Putamen (tissue), 1 donor: ENCODE measurements around the gene ATP2C2.
"Not testable (repeated sequence)": the region's sequence is repeated elsewhere in the genome, so short reads cannot be mapped to it uniquely, and the experiment has no call there.

Source experiments
- DNase-seq: peaks from one replicate; pipeline ENCODE4 v3.0.0-alpha.2; 2016; ENCODE audit warnings: low spot score

Gene ATP2C2

DNA sequence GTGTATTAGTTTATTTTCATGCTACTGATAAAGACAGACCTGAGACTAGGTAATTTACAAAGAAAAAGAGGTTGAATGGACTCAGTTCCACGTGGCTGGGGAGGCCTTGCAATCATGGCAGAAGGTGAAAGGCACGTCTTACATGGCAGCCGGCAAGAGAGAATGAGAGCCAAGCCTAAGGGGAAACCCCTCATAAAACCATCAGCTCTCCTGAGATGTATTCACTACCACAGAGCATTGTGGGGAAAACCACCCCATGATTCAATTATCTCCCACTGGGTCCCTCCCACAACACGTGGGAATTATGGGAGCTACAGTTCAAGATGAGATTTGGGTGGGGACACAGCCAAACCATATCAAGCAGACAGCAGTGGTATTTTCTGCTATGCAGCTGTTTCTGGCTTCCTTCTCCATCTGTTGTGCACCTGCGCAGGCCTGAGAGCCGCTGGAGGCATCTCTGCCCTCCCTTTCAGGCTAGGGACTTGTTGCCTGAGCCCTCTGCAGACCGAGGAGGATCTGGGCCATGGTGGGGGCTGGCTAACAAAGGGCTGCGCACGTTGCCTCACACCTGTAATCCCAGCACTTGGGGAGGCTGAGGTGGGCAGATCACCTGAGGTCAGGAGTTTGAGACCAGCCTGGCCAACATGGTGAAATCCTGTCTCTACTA lies 82.8 kb downstream of the ATP2C2 start:
- not testable (repeated sequence) for DNase-seq

DNA sequence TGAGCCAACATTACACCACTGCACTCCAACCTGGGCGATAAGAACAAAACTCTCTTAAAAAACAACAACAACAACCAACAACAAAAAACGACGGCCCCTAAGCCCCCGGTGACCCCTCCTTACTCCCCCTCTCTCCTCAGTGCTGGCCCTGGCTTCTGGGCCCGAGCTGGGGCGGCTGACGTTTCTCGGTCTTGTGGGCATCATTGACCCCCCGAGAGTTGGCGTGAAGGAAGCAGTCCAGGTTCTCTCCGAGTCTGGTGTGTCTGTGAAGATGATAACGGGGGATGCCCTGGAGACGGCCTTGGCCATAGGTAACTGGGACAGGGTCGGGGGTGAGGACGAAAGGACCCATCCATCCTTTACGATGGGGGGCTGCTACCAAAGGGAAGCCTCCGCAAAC lies 83.4 kb downstream of the ATP2C2 start:
- DNase-seq, result no peak

DNA sequence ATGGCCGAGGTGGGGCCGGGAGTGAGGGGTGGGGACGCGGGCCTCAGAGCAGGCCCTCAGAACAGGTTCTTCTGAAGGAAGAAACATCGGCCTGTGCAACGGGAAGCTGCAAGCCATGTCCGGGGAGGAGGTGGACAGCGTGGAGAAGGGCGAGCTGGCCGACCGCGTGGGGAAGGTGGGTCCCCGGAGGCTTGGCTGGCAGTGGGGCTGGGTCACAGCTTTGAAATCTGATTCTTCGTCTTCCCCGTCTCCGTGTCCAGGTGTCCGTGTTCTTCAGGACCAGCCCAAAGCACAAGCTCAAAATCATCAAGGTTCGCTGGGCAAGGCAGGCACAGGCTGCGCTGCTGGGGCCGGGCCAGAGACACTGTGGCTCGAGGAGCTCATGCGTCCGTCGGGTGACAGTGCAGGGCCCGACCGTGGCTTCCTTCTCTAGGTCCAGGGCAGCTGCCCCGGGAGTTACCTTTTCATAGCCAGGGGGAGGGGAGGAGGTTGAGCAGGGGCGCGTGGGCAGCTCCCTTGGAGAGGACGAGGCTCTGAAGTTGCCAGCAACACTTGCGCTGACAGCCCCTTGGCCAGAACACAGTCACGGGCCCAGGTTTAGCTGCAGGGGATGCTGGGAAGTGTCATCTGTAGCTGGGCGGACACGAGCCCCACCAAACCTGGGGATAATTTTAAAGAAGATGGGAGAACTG lies 84.9 kb downstream of the ATP2C2 start:
- no peak for DNase-seq

- DNase-seq, result no peak
Observed at GRCh38 chr16:84454611-84455010, 86.3 kb downstream of the ATP2C2 start.

- no peak for DNase-seq
Observed at GRCh38 chr16:84455031-84455430, 86.7 kb downstream of the ATP2C2 start.

DNA sequence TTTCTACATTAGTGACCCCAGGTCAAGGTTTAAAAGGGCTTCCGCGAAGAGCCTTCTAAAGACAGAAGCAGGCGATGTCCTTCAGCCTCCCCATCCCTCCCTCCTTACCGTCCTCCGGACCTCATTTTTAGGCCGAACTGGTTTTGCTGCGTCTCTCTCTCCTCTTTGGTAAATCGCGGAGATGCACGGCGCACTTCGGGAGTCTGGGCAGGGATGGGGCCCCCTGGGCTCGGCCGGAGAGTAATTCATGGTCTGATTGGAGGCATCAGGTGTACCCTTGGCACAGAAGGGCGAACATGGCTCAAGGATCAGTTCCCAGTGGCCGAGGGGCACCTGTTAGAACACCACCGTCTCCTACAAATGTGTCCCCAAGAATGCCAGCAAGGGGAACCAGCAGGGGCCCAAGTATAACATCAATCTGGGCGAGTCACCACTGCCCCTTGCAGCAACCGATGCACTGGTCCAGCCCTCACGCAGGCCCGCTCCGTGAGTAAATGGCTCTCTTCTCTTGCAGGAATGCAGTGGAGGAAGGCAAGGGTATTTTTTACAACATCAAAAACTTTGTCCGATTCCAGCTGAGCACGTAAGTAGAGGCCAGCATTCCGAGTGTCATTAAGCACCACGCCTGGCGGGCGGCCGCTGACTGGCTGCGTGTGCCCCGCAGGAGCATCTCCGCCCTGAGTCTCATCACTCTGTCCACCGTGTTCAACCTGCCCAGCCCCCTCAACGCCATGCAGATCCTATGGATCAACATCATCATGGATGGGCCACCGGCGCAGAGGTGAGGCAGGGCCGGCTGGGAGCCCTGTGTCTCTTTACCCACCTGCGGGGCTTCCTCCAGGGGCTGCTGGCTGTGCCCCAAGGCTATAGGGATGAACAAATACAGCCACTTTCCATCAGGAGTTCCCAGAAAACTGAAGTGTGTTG lies 90.5 kb downstream of the ATP2C2 start:
- DNase-seq, result no peak

DNA sequence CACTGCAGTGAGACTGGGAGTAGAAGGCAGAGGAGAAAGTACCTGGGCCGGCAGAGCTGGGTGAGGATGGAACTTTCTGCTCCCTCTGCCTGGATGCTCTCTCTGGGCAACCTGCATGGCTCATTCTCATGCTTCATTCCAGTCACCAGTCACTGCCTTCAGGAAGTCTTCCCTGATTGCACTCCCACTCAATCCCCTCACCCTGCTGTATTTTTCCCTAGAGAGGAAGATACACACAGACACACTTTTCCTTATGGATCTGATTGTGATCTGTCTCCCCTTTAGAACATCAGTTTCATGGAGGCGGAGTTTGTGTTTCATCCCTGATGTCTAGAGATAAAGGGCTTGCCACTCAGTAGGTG lies 91.2 kb downstream of the ATP2C2 start:
- no peak for DNase-seq

GRCh38 chr16:84459941-84460405 lies 91.6 kb downstream of the ATP2C2 start:
- no peak for DNase-seq

- no peak for DNase-seq
Observed at GRCh38 chr16:84460406-84461028, 92.2 kb downstream of the ATP2C2 start.

- DNase-seq, result no peak
Observed at GRCh38 chr16:84461029-84461412, 92.7 kb downstream of the ATP2C2 start.

DNA sequence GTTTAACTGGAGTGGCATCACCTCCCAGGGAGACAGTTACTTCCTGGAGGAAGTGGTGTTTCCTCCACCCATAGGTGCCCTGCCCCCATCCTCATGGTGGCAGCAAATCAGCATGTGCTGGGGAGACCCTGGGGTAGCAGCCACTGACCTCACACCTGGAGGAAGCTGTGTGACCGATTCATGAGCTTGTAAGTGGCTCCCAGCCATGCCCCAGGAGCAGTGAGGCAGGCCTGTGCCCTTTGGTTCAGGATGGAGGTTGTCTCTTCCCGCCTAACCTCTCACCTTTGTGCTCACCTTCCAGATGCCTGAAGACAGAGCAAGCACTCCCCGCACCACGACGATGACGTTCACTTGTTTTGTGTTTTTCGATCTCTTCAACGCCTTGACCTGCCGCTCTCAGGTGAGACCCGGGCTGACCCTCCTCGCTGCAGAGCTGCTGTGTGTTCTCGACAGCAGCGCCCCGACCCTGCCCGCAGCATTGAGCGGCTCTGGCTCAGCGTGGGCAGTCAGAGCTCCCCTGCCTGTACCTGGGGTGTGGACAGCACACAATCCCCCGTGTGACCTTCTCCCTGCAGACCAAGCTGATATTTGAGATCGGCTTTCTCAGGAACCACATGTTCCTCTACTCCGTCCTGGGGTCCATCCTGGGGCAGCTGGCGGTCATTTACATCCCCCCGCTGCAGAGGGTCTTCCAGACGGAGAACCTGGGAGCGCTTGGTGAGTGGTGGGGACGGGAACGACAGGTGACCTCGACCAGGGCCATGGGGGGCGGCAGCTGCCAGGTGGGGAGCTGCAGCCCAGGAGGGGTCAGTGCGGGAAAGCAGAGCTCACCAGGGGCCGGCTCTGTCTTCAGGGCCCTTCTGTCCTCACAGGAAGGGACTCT lies 93.3 kb downstream of the ATP2C2 start:
- no peak for DNase-seq

DNA sequence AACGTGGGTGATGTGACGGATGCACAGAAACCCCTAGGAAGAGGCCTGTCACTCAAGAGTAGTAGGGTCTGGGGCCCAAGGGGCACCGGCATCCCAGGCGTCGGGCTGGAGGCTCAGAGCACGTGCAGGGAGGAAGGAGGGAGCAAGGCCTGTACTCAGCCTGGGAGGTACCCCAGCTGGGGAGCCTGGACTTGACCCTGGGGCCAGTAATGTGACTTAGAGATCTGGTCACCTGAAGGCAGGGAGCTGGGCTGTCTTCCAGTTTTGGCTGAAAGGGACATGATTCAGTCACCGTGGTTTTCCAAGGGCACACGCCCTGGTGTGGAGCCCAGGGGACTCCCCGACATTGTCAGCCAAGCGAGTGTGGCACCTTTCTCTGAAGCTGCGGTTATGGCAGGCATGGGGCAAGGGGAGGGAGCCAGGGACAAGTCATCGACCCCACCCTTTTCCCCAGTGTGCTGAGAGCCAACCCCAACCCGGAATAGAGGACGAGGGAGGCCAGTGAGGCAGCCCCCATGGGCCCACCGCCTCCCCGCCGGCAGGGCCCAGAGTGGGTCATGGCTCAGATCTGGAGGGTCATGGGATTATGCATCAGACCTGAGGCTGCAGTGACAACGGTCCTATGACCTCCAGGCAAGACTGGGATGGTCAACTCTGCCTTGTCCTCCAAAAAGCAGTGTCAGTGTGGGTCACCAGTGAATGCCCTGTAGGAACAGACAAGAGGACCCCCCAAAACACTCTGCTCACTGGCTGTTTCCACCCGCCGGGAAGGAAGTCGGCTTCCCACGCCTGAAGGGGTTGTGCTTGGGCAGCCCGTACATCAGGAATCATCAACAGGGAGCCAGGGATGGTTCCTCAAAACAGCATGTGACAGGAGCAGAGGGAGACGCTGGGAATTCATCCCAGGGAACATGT lies 94.2 kb downstream of the ATP2C2 start:
- DNase-seq, result no peak

DNA sequence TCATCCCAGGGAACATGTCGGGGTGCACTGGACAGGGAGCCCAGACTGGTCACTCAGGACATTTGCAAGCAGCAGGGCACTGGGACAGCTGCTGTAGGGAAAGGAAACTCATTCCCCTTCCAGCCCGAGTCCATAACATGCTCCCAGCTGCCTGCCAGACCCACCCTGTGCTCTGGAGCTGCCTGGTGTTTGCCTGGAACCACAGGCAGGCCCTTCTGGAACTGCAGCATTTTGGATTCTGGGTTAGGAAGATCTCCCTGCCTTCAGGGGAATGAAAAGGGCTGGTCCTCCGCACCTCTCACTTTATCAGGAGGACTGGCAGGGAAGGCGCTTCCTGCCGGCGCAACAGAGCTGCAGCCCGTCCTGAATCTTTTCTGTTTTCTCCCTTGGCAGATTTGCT lies 94.9 kb downstream of the ATP2C2 start:
- no peak for DNase-seq

DNA sequence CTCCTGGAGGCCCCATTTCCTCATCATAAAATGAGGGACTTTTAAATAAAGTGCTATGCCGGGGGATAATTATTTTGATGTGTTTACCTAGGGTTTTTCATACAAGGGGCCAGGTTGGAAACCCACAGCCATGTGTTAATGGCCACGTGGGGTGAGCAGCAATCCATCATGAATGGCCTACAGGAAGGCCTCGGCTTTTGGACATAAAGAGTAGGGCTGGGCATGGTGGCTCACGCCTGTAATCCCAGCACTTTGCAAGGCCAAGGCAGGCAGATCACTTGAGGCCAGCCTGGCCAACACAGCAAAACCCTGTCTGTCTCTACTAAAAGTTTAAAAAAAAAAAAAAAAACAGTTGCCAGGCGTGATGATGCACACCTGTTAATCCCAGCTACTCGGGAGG lies 95.8 kb downstream of the ATP2C2 start:
- no peak for DNase-seq

DNA sequence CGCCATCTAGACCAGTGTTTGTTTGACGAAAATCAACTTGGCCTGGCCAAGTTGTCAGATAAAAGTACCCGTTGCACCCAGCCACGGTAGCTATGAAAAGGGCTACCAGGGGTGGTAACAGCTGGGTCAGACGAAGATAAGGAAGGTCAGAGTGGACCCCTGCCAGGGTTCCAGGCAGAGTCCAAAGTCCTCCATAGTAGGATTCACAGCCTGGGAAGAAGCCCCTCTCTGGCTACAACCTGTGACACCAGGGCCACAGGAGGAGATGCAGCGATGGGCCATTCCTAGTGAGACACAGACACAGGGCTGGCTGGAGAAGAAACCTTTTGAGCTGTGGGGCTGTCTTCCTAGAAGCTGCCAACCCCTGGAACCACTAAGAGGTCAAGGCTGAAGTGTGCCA lies 96.8 kb downstream of the ATP2C2 start:
- DNase-seq, result no peak

DNA sequence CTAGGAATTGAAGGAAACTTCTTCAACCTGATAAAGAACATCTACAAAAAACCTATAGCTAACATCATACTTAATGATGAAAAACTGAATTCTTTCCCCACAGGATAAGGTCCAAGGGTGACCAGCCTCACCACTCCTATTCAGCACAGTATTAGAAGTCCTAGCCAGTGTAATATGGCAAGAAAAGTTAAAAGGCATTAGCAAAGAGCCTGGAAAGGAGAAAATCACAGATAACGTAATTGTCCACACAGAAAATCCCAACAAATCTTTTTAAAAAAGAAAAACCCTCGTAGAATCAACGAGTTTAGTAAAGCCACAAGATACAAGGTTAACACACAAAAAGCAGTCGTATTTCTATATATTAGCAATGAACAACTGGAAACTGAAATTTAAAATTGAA lies 98.4 kb downstream of the ATP2C2 start:
- no peak for DNase-seq

GRCh38 chr16:84467256-84467655 lies 98.9 kb downstream of the ATP2C2 start:
- DNase-seq, result no peak

- DNase-seq, result no peak
Observed at GRCh38 chr16:84467709-84468108, 99.4 kb downstream of the ATP2C2 start.

GRCh38 chr16:84471316-84471715 lies 103.0 kb downstream of the ATP2C2 start:
- no peak for DNase-seq

DNA sequence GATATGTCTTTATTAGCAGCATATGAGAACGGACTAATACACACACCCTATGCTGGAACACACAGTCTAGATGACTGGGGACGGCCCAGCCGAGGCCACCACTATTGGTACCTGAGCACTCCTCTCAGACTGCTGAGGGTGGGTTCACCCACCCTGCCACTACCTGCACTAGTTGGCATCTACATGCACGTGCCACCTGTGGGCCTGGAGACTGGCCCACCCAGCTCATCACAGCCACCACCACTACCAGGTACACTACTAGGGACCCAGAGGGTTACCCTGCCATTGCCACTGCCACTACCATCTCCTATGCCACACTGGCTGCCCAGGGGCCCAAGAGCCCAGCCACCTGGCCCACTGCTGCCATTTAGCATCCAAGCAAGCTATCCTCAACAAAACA lies 103.6 kb downstream of the ATP2C2 start:
- DNase-seq, result no peak
